Measurements from ENCODE around the gene SLC3A2. TPM values are rescaled to one million over a fixed set of nuclear protein-coding genes. Genes with fewer than 3 reads are reported as not detected.
A peak's percentile ranks its signal among the peaks of the same experiment; 100 is the strongest.

SLC3A2 gene
- total and polyA plus RNA-seq, 2 of the 13 experiments (the other 11 are each of a cell fraction or from before 2014, with no cell fraction given), result 213 to 226 TPM

GRCh38 chr11:62922653-62923431, 42.1 kb downstream of the SLC3A2 start:
- in situ Hi-C loops (cut with HindIII; ENCODE audit: extremely low pct_ligation_motif_present, low pct_unique_long_range_greater_than_20kb), result loop anchor here (25.0 kb wide), 1 partner anchor 289 kb away; no protein-coding TSS in a partner anchor
- 68% methylated on average over 10 of the region's 24 CpGs for WGBS (ENCODE audit: low lambda C conversion rate)
- H3K4me2 ChIP-seq (ENCODE audit: low read depth, low read length), result no peak overlapping the region

More at GRCh38 chr11:62922653-62923431, 42.1 kb downstream of the SLC3A2 start:
- FAIRE-seq (no peak), ATAC-seq (no peak), DNase-seq (ENCODE audit: low spot score) (no peak)
- H3K4me3 ChIP-seq (replicated peaks in 1 of 3; ENCODE audit: insufficient read depth in 1 of 3, low read depth in 2 of 3, low read length in 3 of 3), result no peak overlapping the region
- no peak overlapping the region for H2AFZ ChIP-seq (ENCODE audit: low read length)
- no peaks in the 10 kb centered on the region for H4K20me1 ChIP-seq (ENCODE audit: insufficient read depth, low read length)
- H3K9ac ChIP-seq (ENCODE audit: insufficient read depth, low read depth, low read length), result no peak overlapping the region
- H3K79me2 ChIP-seq (ENCODE audit: insufficient read depth, low read length), result no peaks in the 10 kb centered on the region
- intact Hi-C loops (cut with micrococcal nuclease; ENCODE audit: unreplicated experiment), result no loop called here
- peaks cover 10 to 33% of the 10 kb centered on the region in 2 experiments; a peak in 4 of 5 replicates for H3K27me3 ChIP-seq (ENCODE audit: control insufficient read depth in 1 of 2, insufficient read depth in 2 of 2, low read length in 2 of 2)
- no peak overlapping the region for H3K27ac ChIP-seq (ENCODE audit: extremely low read length, insufficient read depth, low read length)
- no peaks in the 10 kb centered on the region for H3K9me3 ChIP-seq (ENCODE audit: low read length)
- TF ChIP-seq FOXK1 (CRISPR knock-in tag; IDR thresholded peaks at IDR 0.05; ENCODE audit: borderline replicate concordance, low read depth) (no peak), ZBTB33 (CRISPR knock-in tag; IDR thresholded peaks at IDR 0.05) (peak; percentile 83), HOXA3 (CRISPR knock-in tag; IDR thresholded peaks at IDR 0.05) (0 out of 2 replicates have a peak, but pooled peaks have one; percentile 13), CTCF (CRISPR knock-in tag; IDR thresholded peaks at IDR 0.05) (peak; percentile 34; the same call in 1 of the 2 replicates)
- no peaks in the 10 kb centered on the region for H3K36me3 ChIP-seq (replicated peaks in 1 of 2; ENCODE audit: control insufficient read depth in 1 of 2, insufficient read depth in 2 of 2, low read length in 2 of 2)
- POLR2A ChIA-PET, result no interaction called here
- H3K4me1 ChIP-seq (ENCODE audit: insufficient read depth, low read length), result no peaks in the 10 kb centered on the region
- no TSS peak for BruUV-seq (replicated peaks)
- CTCF ChIA-PET (ENCODE audit: low intra/inter-chr PET ratio, low total read pairs), result no interaction called here
